K562 (cell line): ENCODE data around the gene SH3BP2. TPM values are rescaled to one million over a fixed set of nuclear protein-coding genes. Genes with fewer than 3 reads are reported as not detected.

Experiments used
- CBFA2T3 ChIP-seq: fragments of 450-650 bp; IDR thresholded peaks from 2 replicates; pipeline ENCODE4 v1.6.1; 2017
- CEBPB ChIP-seq: fragments of 450-650 bp; IDR thresholded peaks from 2 replicates; pipeline ENCODE4 v1.6.1; 2016; ENCODE audit warnings: missing genetic modification characterization, missing compliant biosample characterization
- ELF4 ChIP-seq: fragments of 450-650 bp; formaldehyde crosslinking; IDR thresholded peaks from 2 replicates; pipeline ENCODE4 v1.4.0; 2022; ENCODE audit warnings: missing genetic modification characterization
- EP300 ChIP-seq: IDR thresholded peaks from 2 replicates; pipeline ENCODE4 v1.6.1; 2012; ENCODE audit warnings: low read length, improper control_type of control experiment
- FOXM1 ChIP-seq, 2 experiments: fragments of 450-650 bp in 1 of 2; sonication (generic) in 1 of 2; formaldehyde crosslinking in 1 of 2; IDR thresholded peaks; 2 replicates each; pipeline versions ENCODE4 v1.6.1 to v1.9.0; 2017 to 2022; ENCODE audit warnings: low read depth in 2 of 2, mild to moderate bottlenecking in 2 of 2, missing genetic modification reagents in 1 of 2, moderate library complexity in 1 of 2
- HDAC2 ChIP-seq: fragments of 450-650 bp; IDR thresholded peaks from 2 replicates; pipeline ENCODE4 v1.6.1; 2016; ENCODE audit warnings: mild to moderate bottlenecking
- HDAC3 ChIP-seq: fragments of 450-650 bp; IDR thresholded peaks from 2 replicates; pipeline ENCODE4 v1.6.1; 2018; ENCODE audit warnings: borderline replicate concordance, mild to moderate bottlenecking, moderate library complexity; ENCODE audit not compliant: partially characterized antibody
- HSF4 ChIP-seq: fragments of 250-450 bp; sonication (Bioruptor Pico); IDR thresholded peaks from 2 replicates; pipeline ENCODE4 v2.1.2; 2022; ENCODE audit warnings: mild to moderate bottlenecking, moderate library complexity, borderline replicate concordance
- MCM5 ChIP-seq: fragments of 450-650 bp; IDR thresholded peaks from 2 replicates; pipeline ENCODE4 v1.6.1; 2016; ENCODE audit warnings: low read depth
- MCM7 ChIP-seq, 2 experiments: fragments of 450-650 bp; IDR thresholded peaks; 2 replicates each; pipeline ENCODE4 v1.6.1; 2016 to 2018
- NR2C1 ChIP-seq, 2 experiments: fragments of 450-650 bp; IDR thresholded peaks; 2 replicates each; pipeline ENCODE4 v1.6.1; 2017; ENCODE audit warnings: mild to moderate bottlenecking in 2 of 2, antibody characterized with exemption in 1 of 2, inconsistent platforms in 1 of 2, missing compliant biosample characterization in 1 of 2, missing genetic modification characterization in 1 of 2
- PML ChIP-seq: IDR thresholded peaks from 2 replicates; pipeline ENCODE4 v1.6.1; 2012; ENCODE audit warnings: low read length, inconsistent platforms
- POLR2AphosphoS5 ChIP-seq: IDR thresholded peaks from 2 replicates; pipeline ENCODE4 v1.6.1; 2011; ENCODE audit warnings: mild to moderate bottlenecking, low read depth, low read length, moderate library complexity; ENCODE audit not compliant: control insufficient read depth, insufficient read depth
- POLR2G ChIP-seq: fragments of 200-400 bp; formaldehyde crosslinking; IDR thresholded peaks from 2 replicates; pipeline ENCODE4 v1.6.1; 2017; ENCODE audit warnings: low read depth, mild to moderate bottlenecking, antibody characterized with exemption, low read length, moderate library complexity
- SUPT5H ChIP-seq: fragments of 450-650 bp; IDR thresholded peaks from 2 replicates; pipeline ENCODE4 v1.6.1; 2016
- XRCC5 ChIP-seq: fragments of 200-400 bp; formaldehyde crosslinking; IDR thresholded peaks from 2 replicates; pipeline ENCODE4 v1.6.1; 2017; ENCODE audit warnings: low read depth, mild to moderate bottlenecking, low read length
- ZBTB7A ChIP-seq: IDR thresholded peaks from 2 replicates; pipeline ENCODE4 v1.6.1; 2011; ENCODE audit warnings: low read depth, mild to moderate bottlenecking, low read length, moderate library complexity, borderline replicate concordance; ENCODE audit not compliant: control insufficient read depth
- ZNF408 ChIP-seq: fragments of 250-450 bp; sonication (Bioruptor Pico); IDR thresholded peaks from 2 replicates; pipeline ENCODE4 v1.4.0; 2020; ENCODE audit warnings: low read depth, mild to moderate bottlenecking, moderate library complexity
- ZNF436 ChIP-seq: fragments of 250-450, 450-650 bp; sonication (Bioruptor Pico); formaldehyde crosslinking; IDR thresholded peaks from 2 replicates; pipeline ENCODE4 v1.7.0; 2020; ENCODE audit warnings: mild to moderate bottlenecking
- ZNF699 ChIP-seq: fragments of 250-450 bp; sonication (Bioruptor Pico); IDR thresholded peaks from 2 replicates; pipeline ENCODE4 v1.8.0; 2021; ENCODE audit warnings: mild to moderate bottlenecking, moderate library complexity; ENCODE audit not compliant: insufficient replicate concordance
- ZNF778 ChIP-seq: fragments of 450-650 bp; formaldehyde crosslinking; IDR thresholded peaks from 2 replicates; pipeline ENCODE4 v1.4.0; 2020; ENCODE audit warnings: mild to moderate bottlenecking, moderate library complexity
- polyA plus RNA-seq, 8 experiments: library from polyadenylated mRNA; depleted of rRNA in 4 of 8; stranded (reverse) in 5 of 8; unstranded in 3 of 8; fragments of >200 nt; fragmentation: Nextera tagmentation in 2 of 8; fragmentation: Illumina TruSeq in 1 of 8; extraction: Ambion mirVana in 2 of 8; extraction: Trizol in 1 of 8; gene quantifications; 2 replicates each; pipeline versions ENCODE4 v1.2.1 to v1.2.3, GENCODE V29; 2011 to 2014; ENCODE audit warnings: inconsistent platforms in 1 of 8, missing spikeins in 1 of 8
- total RNA-seq, 7 experiments: library from RNA; depleted of rRNA in 6 of 7; stranded (reverse); fragments of >200 nt in 6 of 7; fragmentation: Illumina TruSeq in 2 of 7; extraction: Trizol in 2 of 7; gene quantifications; 2 replicates each; pipeline versions ENCODE4 v1.2.1 to v1.2.3, GENCODE V29; 2011 to 2021; ENCODE audit warnings: low replicate concordance in 1 of 7
- TF ChIP-seq, protein P1 (sequence below): sonication (generic); formaldehyde crosslinking; IDR thresholded peaks from 2 replicates; pipeline ENCODE4 v1.8.1; 2023; ENCODE audit warnings: mild to moderate bottlenecking, missing genetic modification reagents
- TF ChIP-seq, protein P2 (sequence below): fragments of 450-650 bp; IDR thresholded peaks from one replicate; pipeline ENCODE4 v1.6.1; 2018; ENCODE audit warnings: mild to moderate bottlenecking, moderate library complexity; ENCODE audit not compliant: partially characterized antibody
- TF ChIP-seq, protein P3 (sequence below): fragments of 450-650 bp; IDR thresholded peaks from 2 replicates; pipeline ENCODE4 v1.7.0; 2016; ENCODE audit warnings: borderline replicate concordance

The SH3BP2 gene
- total and polyA plus RNA-seq, 9 of the 15 experiments (the other 6 are each of a cell fraction or from before 2014, with no cell fraction given), result 0.34 to 16.0 (median 5.1) TPM

DNA sequence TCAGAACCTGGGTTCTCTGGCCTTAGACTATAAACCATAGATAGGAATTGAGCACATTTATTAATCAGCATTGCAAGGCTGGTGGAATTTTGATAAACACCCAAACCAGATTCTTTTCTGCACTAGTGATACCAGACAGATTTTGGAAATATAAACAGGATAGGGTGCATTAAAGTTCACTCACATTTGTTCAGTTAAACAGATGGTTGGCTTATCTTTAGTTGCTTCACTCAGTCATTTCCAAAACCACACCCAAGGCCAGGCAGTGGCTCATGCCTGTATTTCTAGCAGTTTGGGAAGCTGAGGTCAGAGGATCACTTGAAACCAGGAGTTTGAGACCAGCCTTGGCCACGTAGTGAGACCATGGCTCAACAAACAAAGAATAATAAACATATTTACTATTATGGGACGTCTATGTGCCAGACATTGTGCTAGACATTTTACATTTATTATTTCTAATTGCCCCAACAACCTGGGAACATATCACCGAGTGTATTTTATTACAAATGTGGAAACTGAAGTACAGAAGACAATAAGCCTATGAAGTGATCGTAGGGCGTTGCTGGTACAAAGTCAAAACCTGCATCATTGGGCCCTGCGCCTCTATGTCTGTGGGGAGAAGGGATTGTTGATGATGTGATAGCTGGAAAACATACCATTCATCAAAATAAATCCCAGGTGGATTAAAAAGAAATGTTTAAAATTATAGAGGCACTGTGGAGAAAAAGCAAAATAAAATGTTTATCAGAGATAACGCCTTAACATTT lies 65.7 kb downstream of the SH3BP2 start (continued):
- TF ChIP-seq, protein P1, sequence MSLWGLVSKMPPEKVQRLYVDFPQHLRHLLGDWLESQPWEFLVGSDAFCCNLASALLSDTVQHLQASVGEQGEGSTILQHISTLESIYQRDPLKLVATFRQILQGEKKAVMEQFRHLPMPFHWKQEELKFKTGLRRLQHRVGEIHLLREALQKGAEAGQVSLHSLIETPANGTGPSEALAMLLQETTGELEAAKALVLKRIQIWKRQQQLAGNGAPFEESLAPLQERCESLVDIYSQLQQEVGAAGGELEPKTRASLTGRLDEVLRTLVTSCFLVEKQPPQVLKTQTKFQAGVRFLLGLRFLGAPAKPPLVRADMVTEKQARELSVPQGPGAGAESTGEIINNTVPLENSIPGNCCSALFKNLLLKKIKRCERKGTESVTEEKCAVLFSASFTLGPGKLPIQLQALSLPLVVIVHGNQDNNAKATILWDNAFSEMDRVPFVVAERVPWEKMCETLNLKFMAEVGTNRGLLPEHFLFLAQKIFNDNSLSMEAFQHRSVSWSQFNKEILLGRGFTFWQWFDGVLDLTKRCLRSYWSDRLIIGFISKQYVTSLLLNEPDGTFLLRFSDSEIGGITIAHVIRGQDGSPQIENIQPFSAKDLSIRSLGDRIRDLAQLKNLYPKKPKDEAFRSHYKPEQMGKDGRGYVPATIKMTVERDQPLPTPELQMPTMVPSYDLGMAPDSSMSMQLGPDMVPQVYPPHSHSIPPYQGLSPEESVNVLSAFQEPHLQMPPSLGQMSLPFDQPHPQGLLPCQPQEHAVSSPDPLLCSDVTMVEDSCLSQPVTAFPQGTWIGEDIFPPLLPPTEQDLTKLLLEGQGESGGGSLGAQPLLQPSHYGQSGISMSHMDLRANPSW (CRISPR knock-in tag), result no peak
- no peak for TF ChIP-seq NR2C1 (IDR thresholded peaks at IDR 0.05)
- 0 out of 2 replicates have a peak, but pooled peaks have one; percentile 23 for TF ChIP-seq NR2C1 (tag; IDR thresholded peaks at IDR 0.05)
- TF ChIP-seq PML, result peak; percentile 74
- no peak for TF ChIP-seq MCM7 (IDR thresholded peaks at IDR 0.05)
- no peak for TF ChIP-seq ZBTB7A
- TF ChIP-seq ZNF436 (CRISPR knock-in tag), result no peak
- TF ChIP-seq CBFA2T3, result peak; percentile 91
- TF ChIP-seq CEBPB (tag), result peak; percentile 81
- peak; percentile 33; the same call in 1 of the 2 replicates for TF ChIP-seq POLR2AphosphoS5
- no peak for TF ChIP-seq ELF4 (CRISPR knock-in tag)
- peak; percentile 76 for TF ChIP-seq HDAC2
- peak; percentile 29; the same call in 1 of the 2 replicates for TF ChIP-seq FOXM1 (IDR thresholded peaks at IDR 0.05; ENCODE audit: low read depth)
- no peak for TF ChIP-seq FOXM1 (CRISPR knock-in tag; IDR thresholded peaks at IDR 0.05; ENCODE audit: low read depth)
- TF ChIP-seq ZNF778 (CRISPR knock-in tag), result no peak
- no peak for TF ChIP-seq XRCC5
- TF ChIP-seq EP300, result peak; percentile 70; the same call in 1 of the 2 replicates
- no peak for TF ChIP-seq MCM5
- no peak for TF ChIP-seq ZNF699
- no peak for TF ChIP-seq SUPT5H
- TF ChIP-seq, protein P2, sequence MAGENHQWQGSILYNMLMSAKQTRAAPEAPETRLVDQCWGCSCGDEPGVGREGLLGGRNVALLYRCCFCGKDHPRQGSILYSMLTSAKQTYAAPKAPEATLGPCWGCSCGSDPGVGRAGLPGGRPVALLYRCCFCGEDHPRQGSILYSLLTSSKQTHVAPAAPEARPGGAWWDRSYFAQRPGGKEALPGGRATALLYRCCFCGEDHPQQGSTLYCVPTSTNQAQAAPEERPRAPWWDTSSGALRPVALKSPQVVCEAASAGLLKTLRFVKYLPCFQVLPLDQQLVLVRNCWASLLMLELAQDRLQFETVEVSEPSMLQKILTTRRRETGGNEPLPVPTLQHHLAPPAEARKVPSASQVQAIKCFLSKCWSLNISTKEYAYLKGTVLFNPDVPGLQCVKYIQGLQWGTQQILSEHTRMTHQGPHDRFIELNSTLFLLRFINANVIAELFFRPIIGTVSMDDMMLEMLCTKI, result no peak
- TF ChIP-seq POLR2G, result no peak
- TF ChIP-seq ZNF408, result no peak
- TF ChIP-seq, protein P3, sequence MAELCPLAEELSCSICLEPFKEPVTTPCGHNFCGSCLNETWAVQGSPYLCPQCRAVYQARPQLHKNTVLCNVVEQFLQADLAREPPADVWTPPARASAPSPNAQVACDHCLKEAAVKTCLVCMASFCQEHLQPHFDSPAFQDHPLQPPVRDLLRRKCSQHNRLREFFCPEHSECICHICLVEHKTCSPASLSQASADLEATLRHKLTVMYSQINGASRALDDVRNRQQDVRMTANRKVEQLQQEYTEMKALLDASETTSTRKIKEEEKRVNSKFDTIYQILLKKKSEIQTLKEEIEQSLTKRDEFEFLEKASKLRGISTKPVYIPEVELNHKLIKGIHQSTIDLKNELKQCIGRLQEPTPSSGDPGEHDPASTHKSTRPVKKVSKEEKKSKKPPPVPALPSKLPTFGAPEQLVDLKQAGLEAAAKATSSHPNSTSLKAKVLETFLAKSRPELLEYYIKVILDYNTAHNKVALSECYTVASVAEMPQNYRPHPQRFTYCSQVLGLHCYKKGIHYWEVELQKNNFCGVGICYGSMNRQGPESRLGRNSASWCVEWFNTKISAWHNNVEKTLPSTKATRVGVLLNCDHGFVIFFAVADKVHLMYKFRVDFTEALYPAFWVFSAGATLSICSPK, result no peak
- no peak for TF ChIP-seq HSF4
- TF ChIP-seq HDAC3, result peak; percentile 48
